GM21576 (cell line): ENCODE results near the gene NFIC.

Source experiments
- ATAC-seq: cut with Tn5 transposase; IDR thresholded peaks from one replicate; pipeline ENCODE4 v1.9.1; 2021; ENCODE audit warnings: mild to moderate bottlenecking, moderate library complexity; ENCODE audit not compliant: unreplicated experiment

The NFIC gene

DNA sequence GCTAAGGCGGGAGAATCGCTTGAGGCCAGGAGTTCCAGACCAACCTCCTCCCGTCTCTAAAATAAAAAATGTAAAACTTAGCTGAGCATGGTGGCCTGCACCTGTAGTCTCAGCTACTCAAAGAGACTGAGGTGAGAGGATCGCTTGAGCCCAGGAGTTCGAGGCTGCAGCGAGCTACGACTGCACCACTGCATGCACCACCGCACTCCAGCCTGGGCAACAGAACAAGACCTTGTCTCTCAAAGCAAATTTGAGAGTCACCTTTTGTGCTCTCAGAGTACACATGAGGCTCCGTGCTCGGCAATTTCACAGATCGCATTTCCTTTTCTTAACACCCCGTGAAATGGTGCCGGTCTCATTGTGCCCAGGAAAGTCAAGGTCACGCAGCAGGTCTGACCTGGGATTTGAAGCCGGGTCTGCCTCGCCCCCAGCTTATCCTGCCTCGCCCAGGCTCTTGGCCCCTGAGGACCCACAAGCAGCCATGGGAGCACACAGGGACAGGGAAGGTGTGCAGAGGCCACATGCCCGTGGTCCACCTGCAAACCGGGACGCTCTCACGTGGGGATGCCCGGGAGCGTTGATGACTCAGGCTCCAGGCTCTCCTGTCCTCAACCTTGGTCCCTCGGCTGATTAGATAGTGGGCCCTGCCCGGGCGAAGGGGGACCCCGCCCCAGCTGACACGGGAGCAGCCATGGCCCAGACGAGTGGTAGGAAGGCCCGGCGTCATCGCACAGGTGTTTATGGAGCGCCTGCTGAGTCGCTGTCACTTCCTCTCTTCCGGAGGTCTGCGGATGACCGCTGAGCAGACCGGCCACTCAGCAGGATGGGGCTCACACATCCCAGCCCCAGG is 115.1 kb downstream of the NFIC start:
- ATAC-seq: no peak

DNA sequence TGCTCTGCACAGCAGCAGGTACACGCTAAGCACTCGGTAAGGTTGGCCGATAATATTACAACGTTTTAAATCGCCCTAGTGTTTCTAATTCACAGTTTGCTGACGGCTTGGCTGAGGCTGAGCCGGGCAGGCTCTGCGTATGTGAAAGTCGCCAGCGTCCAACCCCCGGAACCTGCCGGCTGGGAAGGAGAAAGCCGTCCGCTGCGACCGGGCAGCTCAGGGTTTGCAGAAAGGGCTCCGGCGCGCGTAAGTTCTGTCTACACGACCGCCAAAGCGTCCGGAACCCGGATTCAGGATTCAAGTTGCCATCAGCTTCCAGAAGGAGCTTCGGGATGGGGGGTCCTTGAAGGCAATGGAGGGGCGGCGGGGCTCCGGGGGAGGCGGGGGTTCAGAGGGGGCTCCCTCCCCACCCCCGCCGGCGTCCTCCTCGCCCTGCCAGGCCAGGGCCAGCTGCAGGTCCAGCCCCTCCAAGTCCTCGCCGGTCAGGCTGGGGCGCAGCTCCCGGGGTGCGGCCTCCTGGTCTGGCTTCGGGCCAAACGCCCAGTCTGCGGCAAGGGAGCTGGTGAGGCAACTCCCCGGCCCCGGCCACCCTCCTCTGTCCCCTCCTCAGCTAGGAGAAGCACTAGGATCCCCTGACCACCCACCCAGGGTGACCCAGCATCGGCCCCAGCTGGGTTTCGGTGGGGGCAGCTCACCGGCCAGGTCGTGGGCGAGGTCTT is 116.3 kb downstream of the NFIC start:
- ATAC-seq: no peak

DNA sequence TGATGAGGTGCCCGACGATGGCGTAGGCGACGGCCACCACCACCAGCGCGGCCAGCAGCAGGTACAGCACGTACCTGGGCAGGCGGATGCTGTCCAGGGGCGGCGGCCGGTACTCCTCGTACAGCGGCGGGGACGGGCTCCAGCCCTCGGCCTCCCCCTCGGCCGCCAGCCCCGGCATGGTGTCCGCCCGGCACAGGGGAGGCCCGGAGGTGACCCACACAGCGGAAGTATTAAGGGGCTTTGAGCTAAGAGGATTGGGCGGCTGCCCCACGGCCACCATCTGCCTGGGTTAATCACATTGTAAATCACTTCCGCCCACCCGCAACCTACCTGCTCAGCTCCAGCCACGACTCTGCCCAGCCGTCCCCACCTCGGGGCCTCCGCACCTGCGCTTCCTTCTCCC is 116.8 kb downstream of the NFIC start, which contains the start of gene SMIM44:
SMIM44 (minus strand) TSS at position 216 of the 403 bp plus-strand sequence; CDS start at position 178, 38 bp downstream.
- no peak for ATAC-seq

DNA sequence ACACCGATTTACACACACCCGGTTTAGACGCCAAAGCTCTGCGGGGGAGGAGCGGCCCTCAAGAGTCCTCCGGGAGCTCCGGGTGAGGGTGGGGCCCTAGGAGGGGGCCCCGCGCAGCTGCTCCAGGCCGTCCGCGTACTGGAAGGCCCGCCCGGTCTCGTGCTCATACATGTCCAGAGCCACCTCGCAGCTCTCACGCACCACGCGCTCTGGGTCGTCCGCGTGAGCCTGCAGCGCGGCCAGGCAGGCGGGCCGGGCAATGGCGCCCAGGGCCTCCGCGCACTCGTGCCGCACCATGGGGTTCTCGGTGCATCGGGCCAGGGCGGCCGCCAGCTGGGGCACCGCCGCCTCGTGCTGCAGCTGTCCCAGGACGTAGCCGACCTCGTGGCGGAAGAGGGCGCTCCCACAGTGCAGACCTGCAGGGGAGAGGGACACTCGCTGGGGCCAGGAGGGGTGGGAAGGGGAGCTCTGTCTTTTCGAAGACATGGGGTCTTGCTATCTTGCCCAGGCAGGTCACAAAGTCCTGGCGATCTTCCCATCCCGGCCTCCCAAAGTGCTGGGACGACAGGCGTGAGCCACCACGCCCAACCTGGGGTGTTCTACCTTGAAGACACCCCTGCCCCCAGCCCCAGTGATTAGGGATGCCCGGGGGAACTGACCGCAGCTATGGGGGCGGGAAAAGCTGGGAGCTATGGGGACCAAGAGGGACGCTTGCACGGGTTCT is 125.2 kb downstream of the NFIC start:
- ATAC-seq: no peak

DNA sequence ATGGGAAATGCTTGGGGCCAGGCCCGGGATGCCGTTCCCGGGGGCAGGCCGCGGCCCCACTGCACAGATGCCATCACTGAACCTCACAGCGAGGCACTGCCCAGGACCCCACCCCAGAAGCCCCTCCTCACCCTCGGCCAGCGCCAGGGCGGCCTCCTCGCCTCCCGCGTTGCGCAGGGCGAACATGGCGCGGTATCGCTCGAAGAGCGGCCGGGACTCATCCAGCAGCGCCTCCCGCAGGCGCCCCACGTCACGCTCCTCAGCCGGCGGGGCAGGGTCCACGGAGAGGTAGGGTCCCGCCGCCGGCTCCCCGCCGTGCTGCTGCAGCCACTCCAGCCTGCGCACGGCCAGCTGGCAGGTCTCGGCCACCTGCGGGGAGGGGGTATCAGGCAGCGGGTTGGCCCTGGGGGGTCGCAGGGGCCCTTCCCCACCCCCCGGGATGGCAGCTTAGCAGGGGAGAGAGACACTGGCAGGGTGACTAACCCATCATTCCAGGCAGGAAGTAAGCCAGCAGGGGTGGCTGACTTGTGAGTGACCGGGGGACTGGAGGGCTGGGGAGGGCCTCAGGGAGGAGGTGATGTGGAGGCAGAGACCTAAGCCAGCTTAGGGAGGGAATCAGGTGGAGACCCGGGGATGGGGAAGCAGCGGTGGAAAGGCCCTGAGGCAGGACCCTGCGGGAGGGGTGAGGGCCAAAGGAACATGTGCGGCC is 125.9 kb downstream of the NFIC start:
- ATAC-seq: no peak

DNA sequence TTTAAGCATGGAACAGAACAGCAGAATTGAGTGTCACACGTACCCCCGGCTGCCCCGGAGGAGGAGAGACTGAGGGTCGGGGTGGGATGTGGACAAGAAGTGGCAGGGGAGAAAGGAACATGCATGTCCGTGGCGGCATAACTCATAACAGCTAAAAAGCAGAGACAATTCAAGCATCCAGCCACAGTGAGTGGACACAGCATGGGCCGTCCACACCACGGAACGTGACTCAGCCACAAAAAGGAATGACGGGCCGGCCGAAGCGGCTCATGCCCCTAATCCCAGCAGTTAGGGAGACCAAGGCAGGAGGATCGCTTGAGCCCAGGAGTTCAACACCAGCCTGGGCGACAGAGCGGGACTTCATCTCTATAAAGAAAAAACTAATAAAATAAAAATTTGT is 126.5 kb downstream of the NFIC start:
- no peak for ATAC-seq

DNA sequence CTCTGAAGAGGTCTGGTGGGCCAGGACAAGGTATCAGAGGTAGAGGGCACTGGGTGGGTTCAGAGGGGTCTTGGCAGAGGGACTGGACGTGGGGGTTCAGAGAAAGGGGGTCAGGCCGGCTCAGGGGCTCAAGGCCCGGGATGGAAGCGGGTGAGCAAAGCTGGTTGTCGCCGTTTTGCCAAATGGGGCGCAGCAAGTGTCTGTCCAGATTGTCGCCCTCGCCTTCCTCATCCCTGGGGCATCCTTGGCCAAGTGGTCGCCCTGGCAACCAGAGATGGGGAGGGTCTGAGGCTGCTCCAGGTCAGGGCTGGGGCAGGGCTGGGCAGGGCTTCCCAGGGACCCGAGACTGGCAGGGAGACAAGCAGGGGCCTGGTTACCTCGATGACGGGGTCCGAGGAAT is 127.3 kb downstream of the NFIC start:
- no peak for ATAC-seq

DNA sequence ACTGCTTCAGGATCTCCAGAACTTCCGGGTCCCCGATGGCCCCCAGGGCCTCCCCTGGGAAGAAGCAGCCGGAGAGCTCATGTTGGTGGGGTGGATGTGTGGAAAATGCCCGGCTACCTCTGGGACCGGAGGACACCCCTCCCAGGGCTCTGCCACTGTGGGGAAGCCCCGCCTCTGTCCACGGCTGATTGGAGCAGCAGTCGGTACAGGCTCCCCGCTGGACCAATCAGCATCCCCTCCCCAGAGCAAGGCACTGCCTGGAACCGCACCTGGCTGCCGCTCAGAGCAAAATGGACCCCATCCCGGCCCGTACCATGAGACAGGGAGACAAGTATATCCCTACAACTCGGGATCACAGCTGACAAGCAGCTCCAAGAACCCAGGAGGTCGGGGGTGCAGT is 127.7 kb downstream of the NFIC start:
- no peak for ATAC-seq

DNA sequence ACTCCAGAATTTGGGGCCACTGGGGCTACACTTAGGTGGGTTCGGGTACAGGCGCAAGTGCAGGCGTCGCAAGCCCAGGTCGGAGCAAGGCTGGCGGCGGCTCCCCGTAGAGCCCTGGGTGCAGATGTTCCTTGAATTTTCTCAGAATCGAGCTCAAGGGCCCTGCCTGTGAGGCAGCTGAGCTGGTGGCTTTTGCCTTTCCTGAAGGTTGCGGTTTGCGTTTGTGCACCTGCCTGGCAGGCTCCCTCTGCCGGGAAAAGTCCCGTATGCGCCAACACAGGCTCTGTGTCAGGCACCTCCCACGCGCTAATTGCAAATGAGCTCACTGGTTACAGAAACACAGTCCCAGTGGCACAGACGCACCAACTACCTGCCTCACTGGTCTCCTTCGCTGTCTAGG is 128.2 kb downstream of the NFIC start:
- no peak for ATAC-seq

DNA sequence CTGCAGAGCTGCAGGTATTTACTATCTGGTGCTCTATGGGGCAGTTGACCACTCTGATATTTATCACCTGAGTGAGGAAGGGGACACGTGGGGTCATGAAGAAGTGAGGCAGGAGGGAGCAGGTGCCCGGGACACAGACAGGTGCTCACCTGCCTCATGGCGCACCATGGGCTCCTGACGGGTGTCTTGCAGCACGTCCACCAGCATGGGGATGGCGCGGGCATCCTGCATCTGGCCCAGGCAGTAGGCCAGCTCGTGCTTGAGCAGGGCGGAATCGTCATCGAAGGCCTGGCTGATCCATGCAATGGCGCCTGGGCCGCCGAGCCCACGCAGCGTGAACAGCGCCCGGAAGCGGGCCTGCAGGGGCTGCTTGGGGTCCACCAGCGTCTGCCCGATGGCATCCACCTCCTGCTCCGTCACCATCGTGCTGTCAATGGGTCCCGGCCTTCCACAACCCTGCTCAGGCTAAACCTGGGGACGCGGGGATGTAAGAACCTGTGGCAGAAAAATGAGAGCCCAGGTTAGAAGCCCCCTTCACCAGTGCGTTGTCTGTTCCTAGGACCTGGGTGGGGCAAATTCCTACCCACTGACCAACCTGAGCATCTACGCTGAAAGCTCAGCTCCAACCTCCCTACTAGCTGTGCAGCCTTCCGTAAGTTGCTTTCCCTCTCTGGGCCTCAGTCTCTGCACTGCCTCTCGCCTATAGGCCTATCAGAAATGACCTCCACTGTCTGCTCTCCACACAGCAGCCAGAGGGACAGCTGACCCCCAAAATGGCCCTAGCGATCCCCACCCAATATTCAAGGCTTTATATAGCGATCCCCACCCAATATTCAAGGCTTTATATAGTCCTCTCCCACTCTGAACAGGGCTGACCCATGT is 130.2 kb downstream of the NFIC start:
- no peak for ATAC-seq

DNA sequence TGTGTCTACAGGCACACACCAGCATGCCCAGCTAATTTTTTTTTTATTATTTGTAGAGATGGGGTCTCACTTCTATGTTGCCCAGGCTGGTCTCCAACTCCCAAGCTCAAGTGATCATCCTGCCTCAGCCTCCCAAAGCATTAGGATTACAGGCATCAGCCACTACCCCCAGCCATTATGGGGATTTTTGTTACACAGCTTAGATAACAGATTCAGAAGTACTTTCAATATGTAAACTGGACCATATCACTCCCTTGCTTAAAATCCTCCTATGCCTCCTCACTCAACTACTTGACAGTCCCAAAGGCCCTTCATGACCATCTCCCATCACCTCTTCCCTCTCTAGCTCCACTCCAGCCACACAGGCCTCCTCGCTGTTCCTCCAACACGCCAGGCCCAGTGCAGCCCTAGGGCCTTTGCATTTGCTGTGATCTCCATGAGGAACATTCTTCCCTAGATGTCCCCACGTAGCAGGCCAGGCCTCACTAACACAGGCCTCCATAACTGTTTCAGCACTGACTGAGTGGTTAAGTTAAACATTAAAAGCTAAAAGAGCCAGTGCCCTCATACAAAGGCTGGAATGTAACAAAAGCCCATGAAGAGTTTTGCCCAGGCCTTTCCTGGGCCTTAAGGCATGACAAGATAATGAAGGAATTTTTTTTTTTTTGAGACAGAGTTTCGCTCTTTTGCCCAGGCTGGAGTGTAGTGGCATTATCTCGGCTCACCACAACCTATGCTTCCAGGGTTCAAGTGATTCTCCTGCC is 131.6 kb downstream of the NFIC start:
- ATAC-seq: no peak

DNA sequence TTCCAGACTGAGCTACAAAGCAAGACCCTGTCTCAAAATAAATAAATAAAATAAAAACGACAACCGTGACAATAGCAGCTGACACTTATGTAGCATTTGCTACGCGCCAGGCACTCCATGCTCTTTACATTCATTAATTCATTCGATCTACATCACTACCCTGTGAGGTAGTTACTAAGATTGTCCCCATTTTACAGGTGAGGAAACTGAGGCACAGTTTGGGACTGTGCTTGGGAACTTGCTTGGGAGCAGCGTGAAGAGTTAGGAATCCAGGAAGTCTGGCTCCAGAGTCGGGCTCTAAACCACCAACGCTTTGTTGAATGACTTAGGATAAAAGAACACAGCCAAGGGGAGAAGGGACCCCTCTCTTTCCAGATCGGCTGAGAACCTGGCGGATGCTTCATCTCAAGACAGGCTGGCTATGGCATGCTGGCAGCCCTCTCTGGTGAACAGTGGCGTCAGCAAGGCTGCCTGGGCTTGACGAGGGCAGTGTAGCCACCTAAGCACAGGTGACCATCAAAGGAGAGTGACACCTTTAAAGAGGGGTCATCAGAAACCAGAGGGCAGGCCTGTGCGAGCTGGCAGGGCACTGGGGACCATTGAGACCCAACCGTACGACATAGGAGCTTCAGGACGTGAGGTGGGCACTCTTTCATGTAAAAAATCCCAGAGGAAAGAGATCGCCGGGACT is 133.5 kb downstream of the NFIC start:
- peak; percentile 8 for ATAC-seq

DNA sequence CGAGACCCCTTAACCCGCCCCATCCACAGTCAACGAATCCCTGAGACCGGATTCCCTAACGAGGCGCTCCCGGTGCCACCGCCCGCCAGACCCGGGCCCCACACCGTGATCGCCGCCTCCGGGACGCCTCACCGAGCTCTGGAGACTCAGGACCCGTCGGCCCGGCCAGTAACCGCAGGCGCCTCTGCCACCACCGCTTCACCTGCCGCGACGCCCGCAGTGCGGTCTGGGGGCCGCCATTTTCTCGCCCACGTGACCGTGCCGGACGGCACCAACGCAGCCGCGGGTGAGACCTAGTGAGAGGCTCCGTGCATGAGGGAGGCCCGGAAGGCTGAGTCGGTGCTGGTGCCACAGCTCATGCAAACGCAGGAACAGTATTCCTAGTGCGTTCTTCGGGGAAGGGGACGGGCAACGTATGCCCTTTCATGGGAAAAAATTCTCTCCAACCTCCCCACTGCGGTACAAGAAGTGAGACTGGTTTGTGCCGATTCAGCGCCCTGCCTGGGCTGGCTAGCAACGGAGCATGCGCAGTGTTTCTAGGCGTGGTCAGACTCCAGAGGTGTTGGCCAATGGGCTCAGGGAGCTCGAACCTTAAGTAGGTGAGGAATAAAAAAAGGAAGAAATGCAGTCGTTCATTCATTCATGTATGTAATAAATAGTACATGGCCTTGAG is 134.2 kb downstream of the NFIC start, which contains the start of gene DOHH:
DOHH (minus strand) TSS at position 246 of the 673 bp plus-strand sequence. CDS start 3,860 bp downstream, outside the sequence.
- ATAC-seq: peak; percentile 83

DNA sequence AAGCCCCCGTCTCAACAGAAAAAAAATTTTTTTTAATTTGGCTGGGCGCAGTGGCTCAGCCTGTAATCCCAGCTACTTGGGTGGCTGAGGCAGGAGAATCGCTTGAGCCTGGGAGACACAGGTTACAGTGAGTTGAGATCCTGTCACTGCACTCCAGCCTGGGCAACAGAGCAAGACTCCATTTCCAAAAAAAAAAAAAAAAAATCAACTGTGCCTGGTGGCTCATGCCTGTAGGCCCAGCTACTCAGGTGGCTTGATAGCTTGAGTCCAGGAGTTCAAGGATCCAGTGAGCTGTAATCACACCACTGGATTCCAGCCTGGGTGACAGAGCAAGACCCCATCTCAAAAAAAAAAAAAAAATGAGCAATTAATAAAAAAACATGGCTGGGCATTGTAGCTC is 135.4 kb downstream of the NFIC start:
- ATAC-seq: no peak

DNA sequence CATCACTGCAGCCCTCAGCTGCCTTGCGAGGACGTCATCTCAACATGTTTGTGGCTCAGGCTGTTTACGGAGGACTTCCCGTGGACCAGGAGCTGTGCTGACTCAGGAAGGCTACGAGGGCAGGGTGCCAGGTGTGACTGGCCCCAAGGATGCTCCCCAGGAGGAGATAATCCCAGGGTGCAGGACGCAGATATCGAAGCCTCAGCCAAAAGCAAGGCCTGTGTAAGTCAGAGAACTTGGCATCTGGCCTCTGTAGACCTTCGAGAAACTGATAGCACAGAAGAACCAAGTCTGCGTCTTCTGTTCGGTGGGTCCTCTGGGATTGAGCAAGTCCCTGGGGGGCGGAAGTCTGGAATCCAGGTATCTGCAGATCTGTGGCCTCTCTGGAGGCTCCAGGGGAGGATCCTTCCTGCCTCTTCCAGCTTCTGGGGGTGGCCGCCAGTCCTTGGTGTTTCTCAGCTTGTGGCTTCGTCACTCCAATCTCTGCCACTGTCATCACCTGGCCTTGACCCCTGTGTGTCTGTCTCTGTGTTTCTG is 136.7 kb downstream of the NFIC start:
- no peak for ATAC-seq

DNA sequence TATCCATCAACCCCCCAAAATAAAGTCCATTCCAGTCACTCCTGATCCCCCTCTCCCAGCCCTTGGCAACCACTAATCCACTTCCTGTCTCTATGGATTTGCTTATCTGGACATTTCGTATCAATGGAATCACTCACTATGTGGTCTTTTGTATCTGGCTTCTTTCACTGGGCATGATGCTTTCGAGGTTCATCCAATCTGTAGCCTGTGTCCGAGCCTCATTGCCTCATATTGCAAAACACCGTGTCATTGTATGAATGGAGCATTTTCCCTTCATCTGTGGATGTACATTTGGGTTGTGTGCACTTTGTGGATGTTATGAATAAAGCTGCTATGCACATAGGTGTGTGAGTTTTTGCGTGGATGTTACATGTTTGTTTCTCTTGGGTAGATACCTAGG is 138.4 kb downstream of the NFIC start:
- ATAC-seq: no peak

DNA sequence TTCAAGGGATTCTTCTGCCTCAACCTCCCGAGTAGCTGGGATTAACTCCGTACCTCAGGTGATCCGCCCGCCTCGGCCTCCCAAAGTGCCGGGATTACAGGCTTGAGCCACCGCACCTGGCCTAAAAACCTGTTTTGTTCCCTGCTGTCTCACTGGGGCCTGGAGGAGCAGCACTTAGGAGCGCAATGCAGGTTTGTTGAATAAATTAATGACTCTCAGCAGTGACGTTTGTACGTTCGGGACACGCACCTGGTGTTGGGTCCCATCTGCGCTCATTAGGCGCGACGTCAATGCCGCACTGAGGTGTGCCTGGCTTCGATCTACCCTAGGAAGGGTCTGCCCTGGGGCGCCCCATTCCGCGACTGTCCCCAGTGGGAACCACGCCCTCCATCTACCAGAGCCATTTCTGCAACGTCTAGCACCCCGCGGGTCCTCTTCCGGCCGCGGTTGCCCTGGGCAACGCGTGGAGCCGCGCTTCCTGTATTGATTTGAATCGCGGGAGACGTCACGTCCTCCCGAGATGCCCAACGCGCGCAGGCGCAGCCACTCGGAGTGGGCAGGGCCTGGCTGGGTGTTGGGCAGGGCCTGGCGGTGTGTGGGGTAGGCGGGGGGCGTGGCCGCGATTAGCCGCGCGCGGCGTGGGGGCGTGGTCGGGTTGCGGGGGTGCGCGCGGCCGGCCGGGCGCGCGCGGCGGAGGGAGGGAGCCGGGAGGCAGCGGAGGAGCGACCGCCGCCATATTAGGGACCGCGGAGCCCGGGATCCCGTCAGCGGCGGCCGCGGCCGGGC is 139.4 kb downstream of the NFIC start, which contains the start of gene FZR1:
FZR1 (plus strand) TSS at position 714 of the 786 bp plus-strand sequence. CDS start 16,679 bp downstream, outside the sequence.
- ATAC-seq: peak; percentile 84
